ENCODE measurements around the gene BBS9.

DNA sequence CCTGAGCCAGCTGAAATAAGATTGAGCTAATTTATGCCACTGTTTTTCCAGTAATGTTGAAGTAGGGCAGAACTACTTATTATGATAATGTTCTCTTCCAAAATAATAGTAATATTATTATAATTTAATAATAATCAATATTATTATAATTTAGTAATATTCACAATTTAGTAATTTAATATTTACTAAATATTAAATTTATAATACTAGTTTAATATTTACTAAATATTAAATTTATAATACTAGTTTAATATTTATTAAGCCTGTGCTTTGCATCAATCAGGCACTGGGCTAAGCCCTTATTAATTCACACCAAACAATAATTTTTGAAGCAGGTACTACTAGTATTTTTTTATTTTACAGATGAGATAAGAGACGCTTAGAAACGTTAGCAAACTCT, 170.1 kb downstream of the BBS9 start:
- TF ChIP-seq, protein P1, sequence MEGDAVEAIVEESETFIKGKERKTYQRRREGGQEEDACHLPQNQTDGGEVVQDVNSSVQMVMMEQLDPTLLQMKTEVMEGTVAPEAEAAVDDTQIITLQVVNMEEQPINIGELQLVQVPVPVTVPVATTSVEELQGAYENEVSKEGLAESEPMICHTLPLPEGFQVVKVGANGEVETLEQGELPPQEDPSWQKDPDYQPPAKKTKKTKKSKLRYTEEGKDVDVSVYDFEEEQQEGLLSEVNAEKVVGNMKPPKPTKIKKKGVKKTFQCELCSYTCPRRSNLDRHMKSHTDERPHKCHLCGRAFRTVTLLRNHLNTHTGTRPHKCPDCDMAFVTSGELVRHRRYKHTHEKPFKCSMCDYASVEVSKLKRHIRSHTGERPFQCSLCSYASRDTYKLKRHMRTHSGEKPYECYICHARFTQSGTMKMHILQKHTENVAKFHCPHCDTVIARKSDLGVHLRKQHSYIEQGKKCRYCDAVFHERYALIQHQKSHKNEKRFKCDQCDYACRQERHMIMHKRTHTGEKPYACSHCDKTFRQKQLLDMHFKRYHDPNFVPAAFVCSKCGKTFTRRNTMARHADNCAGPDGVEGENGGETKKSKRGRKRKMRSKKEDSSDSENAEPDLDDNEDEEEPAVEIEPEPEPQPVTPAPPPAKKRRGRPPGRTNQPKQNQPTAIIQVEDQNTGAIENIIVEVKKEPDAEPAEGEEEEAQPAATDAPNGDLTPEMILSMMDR (IDR thresholded peaks at IDR 0.05; ENCODE audit: low read depth, low read length, missing input control): no peak
- no peak for TF ChIP-seq YY1 (IDR thresholded peaks at IDR 0.05)
- TF ChIP-seq, protein P2, sequence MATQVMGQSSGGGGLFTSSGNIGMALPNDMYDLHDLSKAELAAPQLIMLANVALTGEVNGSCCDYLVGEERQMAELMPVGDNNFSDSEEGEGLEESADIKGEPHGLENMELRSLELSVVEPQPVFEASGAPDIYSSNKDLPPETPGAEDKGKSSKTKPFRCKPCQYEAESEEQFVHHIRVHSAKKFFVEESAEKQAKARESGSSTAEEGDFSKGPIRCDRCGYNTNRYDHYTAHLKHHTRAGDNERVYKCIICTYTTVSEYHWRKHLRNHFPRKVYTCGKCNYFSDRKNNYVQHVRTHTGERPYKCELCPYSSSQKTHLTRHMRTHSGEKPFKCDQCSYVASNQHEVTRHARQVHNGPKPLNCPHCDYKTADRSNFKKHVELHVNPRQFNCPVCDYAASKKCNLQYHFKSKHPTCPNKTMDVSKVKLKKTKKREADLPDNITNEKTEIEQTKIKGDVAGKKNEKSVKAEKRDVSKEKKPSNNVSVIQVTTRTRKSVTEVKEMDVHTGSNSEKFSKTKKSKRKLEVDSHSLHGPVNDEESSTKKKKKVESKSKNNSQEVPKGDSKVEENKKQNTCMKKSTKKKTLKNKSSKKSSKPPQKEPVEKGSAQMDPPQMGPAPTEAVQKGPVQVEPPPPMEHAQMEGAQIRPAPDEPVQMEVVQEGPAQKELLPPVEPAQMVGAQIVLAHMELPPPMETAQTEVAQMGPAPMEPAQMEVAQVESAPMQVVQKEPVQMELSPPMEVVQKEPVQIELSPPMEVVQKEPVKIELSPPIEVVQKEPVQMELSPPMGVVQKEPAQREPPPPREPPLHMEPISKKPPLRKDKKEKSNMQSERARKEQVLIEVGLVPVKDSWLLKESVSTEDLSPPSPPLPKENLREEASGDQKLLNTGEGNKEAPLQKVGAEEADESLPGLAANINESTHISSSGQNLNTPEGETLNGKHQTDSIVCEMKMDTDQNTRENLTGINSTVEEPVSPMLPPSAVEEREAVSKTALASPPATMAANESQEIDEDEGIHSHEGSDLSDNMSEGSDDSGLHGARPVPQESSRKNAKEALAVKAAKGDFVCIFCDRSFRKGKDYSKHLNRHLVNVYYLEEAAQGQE (IDR thresholded peaks at IDR 0.05): no peak
- TF ChIP-seq, protein P3, sequence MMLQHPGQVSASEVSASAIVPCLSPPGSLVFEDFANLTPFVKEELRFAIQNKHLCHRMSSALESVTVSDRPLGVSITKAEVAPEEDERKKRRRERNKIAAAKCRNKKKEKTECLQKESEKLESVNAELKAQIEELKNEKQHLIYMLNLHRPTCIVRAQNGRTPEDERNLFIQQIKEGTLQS (IDR thresholded peaks at IDR 0.05): no peak
- no peak for TF ChIP-seq JUND (IDR thresholded peaks at IDR 0.05)
- TF ChIP-seq, protein P4, sequence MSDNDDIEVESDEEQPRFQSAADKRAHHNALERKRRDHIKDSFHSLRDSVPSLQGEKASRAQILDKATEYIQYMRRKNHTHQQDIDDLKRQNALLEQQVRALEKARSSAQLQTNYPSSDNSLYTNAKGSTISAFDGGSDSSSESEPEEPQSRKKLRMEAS (IDR thresholded peaks at IDR 0.05): no peak
